GM18508 (cell line): ENCODE measurements around the gene TRIM8.

Experiments used
- ATAC-seq: cut with Tn5 transposase; IDR thresholded peaks from one replicate; pipeline ENCODE4 v1.9.1; 2021; ENCODE audit warnings: moderate number of reproducible peaks; ENCODE audit not compliant: insufficient read depth, unreplicated experiment

Gene TRIM8

DNA sequence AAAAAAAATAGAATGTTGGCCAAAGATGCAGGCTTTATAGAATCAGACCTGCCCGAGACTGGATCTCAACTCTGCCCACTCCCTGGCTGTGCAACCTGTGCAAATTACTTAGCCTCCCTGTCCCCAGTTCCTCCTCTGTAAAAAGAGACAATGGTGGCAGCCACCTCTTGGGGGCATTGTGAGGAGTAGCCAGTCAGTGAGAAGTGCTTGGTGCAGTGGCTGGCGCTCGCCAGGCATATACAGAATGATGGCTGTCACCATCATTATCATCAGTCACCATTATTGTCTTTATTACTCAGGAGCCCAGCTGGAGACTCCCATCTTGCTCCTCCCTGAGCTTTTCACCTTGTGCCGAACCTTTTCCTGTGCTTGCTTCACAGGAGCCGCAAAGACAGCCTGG is 29.4 kb upstream of the TRIM8 start:
- no peak for ATAC-seq

DNA sequence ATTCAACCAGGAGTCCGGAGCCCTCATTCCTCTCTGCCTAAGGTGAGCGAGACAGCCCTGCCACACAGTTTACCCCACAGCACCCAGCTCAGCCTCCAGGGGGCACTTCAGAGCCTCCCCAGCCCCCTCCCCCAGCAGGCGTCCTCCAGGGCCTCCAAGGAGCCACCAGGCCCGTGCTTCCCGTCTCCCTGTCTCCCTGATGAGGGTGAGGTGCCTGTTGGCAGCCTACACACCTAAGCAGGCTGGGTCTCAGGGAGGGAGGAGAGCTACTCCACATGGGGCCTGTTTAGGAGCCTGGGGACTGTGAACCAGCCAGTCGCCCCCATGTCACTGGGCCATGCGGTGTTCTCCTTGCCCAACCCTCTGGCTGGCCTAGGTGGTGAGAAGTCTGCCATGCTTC is 28.9 kb upstream of the TRIM8 start:
- ATAC-seq = no peak

DNA sequence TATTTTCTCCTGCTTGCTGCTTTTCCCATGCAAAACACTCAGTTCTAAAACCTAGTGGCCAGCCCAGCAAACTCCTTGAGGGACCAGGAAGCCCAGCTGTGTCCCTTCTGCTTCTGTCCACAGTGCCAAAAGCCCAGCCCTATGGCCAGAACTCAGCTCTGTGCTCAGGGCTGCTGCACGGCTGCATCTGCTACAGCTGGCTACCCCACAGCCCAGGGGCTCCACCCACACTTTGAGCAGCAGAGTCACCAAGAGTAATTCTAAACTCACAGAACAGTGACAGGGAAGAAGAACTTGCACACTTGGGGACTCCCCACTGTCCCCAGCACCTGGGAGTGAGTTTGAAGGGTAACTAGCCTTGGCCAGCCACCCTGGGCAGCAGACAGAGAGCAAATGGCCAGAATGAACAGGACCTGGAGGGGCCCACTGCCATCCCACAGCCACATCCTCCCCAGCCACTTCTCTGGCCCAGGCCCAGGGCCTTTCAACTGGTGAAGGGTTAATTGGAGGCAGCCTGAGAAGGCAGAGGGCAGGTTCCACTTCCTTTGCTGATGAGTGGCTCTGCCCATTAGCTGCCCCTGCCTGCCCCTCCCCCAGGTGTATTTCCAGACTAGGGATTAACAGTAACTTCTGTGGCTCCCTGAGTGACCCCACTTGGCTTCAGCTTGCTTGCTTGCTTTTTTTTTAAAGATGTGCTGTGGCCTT is 28.1 kb upstream of the TRIM8 start:
- ATAC-seq = no peak

DNA sequence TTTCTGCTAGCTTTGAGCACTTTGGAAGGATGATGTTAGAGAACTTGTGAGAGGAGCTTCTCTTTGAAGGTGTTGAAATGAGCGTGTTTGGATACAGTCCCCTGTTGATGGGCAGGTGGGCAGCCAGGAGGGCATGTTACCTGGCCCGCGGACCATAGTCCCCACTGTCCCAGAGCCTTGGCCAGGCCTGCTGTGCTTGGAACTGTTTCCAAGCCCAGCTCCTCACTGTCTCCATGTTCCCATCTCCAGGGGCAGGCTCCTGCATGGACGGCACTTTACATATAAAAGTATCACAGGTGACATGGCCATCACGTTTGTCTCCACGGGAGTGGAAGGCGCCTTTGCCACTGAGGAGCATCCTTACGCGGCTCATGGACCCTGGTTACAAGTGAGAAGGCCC is 27.2 kb upstream of the TRIM8 start:
- ATAC-seq = no peak

DNA sequence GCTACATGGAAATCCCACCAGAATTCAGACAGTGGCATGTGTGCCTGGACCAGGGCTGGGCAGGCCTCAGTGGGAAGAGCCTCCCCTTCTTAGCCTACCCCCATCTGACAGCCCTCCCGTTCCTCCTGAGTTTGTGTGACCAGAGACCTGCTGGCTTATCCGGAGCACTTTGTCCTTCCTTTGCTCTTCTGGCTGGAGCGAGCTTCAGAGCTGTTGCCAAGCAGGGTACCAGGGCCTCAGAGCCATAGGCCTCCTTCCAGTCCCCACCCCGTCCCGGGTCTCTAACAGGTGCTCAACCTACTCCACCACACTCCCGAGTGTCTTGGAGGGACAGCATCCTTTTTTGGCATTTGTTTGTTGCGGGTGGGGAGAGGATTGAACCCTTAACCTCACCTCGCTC is 26.5 kb upstream of the TRIM8 start:
- ATAC-seq = no peak

DNA sequence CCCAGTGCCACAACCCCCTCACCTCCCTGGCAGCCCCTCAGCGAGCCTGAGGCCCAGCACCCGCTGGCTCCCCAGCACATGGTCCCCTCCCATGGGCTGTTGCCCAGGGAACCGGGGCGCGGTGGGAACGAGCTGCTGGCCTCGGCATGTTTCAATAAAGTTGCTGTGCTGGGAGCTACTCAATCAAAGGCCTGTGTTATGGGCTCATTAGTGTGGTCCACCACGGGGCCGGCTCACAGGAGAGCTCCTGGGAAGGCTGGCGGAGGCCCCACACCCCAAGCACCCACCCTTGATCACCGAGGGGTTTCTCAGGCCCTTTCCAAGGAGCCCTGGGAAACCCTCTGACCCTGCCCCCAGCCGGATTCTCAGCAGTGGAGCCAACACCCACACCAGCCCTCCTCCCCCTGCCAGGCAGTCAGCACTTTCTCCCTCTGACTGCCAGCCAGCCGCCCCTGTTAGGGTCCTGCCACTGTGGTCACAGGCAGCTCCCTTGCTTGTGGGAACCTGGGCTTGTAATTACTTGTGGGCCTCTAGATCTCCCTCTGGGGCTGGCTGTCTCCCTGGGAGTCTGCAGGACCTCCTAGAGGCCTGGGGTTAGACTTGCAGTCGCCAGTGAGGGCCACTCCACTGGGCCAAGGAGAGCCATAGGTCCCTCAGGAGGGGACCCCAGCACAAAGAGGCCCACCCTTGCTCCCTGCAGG is 24.8 kb upstream of the TRIM8 start:
- no peak for ATAC-seq

DNA sequence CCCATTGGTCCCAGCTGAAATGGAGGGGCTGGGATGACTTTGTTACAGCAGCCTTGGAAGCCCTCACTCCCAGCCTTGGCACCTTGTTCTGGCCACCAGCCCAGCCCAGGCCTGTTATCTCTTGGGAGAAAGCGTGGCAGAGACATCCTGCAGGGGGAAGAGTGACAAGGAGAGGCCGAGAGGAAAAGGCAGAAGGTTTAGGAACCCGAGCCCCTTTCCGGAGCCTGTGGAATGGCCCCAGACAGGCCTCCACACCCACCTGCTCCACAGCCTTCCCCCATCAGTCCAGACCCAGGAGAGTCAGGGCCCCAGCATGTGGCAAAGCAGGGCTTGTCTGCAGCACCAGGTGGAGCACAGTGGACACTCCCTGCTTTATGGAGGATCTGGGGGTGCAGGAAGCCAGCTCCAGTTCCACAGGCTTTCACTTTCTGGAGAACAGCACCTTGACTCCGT is 24.1 kb upstream of the TRIM8 start:
- no peak for ATAC-seq

DNA sequence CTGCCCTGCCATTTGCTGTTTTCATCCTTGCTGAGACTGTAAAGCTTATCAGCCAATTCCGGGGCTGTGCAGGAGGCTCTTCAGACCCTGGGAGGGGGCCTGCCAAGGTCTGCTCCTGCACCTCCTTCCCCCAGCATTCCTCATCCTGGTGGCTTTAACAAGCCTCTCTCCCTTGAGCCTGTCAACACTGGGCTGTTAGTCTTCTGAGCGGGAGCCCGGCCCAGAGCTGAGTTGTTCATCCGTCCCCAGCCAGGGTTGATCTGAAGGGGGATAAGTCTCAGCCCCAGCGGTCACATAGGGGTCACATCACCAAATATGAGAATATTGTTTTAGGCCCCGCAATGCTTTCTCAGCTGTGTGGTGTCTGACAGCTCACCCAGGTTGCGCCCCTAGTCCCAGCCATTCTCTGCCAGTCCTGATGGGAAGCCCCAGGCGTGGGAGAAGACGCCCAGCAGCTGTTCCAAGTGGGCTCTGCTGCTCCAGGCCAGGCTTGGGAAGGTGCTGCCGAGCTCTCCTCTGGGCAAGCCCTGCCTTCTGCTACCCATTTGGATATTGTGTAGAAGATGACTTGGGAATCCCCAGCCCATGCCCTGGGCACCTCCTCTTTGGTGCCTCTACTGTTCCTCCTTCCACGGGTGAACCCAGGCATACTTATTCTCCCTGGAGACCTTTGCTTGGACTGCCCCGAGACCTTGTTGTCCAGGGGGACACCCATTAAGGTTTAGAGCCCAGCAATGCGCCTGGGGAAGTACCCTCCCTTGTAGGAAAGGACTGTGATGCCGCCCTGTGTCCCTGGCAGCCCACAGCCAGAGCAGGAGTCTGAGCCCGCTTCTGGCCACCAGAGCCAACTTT is 23.5 kb upstream of the TRIM8 start:
- no peak for ATAC-seq

DNA sequence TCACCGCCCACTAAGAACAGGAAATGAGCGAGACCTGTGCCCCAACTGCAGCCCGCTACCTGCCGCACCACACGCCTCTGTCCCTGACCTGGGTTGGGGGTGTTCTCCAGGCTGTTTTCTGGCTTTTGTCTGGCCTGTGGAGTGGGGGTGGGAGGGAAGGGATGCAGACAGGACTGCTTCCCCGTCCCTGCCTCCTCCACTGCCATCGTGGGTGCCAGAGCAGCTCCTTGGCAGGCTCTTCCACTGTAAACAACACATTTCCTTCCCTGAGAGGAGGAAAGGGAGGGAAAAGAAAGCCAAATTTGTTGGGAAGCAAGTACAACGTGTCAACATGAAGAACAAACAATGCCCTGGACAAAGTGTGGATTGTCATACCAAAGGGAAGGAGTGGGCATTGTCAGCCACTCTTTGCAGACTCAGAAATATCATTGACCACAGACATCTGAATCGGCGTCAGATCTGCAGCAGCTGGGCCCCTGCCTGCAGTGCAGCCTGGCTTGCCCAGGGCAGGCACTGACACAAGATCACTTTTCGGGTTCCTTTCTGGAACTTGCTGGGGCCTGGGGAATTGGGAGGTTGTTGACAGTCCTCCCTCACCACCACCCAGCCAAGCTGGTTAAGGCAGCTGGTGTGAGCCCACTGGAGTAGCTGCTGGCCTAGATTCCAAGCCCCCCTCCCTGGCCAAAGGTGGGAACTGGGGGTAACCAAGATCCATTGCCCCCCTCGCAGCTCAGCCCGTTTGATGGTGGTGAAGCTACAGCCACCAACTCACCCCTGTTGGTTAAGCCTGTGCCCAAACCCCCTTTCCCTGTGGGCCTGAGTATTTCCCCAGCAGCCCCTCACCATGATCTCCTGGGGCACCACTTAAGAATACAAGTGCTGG is 22.6 kb upstream of the TRIM8 start:
- ATAC-seq = no peak

DNA sequence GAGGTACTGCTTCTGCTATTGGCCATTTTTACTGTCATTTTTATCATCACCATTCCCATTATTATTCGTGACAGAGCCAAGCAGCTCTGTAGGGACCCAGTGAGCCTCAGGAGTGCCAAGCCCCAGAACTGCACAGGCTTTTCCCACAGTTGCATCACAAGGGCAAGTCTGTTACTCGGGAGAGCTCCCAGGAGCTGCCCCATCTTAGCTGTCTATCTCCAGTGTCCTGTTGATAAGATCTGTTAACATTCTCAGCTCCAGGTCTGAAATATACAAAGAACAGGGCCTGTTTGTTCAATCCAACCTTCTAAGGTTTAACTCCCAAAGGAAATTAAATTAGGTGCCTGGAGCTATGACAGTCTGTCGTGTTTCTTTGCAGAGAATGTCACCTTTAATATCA is 20.2 kb upstream of the TRIM8 start:
- no peak for ATAC-seq

DNA sequence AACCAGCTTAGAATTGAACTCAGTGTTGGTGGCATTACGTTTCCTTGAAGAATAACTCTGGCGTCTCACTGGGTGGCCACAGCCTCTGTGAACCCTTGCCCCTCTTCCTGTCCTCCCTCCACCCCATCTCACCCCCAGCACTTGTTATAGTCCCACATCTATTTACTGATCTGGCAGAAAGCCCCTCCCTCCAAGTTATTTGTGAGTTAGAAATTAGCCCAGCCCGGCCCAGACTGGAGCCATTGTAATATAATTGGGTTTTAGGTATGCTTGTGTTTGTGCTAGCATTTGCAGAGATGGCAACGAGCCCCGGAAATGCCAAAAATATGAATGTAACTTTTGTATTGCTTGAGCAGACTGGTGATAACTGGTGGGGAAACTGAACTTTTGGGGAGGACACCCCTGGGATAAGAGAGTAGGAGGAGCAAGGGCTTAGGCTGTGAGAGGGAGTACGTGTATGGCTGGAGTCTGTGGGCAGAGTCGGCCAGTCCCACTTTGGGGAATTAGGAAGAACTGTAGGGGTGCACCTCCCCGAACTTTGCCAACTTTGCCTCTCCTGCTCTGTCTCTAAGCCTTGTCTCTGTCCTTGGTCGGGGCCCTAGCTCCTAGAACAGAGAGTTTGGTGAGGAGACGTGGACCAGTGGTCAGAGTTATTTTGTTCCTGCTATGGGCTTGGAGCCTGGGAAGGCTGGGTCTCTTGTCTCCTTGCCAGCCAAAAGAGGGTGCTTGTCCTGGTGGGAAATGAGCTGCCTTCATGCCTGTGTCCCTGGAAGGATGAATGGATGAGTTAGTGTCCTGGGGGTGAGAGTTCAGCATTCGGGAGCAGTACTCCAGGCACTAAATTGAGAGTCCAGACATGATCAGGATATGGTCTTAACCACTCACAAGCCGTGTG is 19.3 kb upstream of the TRIM8 start:
- ATAC-seq = no peak

DNA sequence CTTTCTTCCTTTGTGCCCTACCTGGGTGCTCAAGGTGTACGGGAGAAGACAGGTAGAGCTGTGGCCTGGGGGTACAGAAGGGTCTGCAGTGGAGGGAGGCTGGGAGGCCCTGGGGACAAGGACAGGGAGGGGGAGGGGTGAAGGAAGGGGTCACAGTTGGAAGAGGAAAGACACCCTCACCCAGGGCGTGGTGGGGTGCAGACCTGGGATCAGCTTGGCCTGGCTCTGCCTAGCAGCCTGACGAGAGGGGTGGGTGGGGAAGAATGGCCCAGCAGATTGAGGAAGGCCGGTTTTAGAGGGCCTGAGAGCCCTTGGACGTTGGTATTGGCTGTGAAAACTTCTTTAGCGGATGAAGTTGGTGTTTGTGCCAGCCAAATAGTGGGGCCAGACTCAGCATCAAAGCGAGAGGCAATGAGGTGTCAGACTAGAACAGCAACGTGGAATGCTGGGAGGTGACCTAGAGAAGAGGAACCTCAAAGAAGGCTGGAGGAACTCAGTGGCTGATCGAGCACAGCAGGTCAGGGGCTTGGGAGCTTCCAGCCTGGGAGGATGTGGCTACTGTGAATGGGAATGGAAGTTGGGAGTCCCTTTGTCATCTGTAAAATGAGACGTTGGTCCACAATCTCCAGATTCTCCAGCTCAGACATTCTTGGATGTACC is 18.1 kb upstream of the TRIM8 start:
- no peak for ATAC-seq

DNA sequence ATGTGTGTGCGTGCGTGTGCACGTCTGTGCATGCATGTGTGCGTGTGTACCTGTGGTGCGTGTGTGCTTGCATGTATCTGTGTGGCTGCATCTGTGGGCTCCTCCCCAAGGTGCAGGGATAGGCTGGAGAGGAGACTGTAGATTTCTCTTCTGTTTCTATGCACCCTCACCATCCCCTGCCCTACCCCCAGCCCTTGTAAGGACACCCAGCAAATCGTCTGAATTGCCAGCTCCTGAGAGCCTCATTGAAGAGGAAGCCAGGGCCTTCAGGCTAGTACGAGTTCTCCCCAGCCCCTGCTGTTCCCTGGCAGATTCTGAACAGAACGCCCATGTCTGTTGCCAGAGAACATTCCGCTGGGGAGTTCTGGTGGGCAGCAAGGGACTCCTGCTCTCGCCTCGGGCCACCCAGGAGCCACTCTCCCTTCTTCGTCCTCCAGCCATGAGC is 17.0 kb upstream of the TRIM8 start:
- ATAC-seq = no peak

DNA sequence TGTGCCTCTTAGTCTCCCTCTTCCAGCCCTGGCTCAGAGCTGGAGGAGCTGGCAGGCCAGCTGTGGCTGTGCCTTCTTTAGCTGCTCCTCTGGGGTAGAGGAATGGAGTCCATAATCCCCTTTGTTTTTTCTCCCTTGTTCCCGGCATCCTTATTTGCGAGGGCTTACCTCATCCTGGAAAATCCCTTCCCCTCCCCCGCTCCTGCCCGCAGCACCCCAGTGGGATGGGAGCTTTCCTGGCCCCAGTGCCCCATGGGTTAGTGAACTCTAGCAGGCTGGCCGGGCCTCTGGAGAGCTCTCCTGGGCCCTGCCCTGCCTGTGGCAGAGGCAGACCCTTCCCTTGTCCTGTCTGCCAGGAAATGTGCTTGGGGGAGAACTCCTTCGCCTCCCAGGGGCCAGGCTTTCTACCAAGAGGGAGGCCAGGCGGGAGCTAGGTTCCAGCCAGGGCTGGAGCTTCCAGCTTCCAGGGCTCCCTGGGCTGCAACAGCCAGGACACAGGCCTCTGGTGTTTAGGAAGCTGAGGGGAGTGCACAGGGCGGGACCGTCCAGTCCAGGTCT is 16.5 kb upstream of the TRIM8 start:
- ATAC-seq = no peak

DNA sequence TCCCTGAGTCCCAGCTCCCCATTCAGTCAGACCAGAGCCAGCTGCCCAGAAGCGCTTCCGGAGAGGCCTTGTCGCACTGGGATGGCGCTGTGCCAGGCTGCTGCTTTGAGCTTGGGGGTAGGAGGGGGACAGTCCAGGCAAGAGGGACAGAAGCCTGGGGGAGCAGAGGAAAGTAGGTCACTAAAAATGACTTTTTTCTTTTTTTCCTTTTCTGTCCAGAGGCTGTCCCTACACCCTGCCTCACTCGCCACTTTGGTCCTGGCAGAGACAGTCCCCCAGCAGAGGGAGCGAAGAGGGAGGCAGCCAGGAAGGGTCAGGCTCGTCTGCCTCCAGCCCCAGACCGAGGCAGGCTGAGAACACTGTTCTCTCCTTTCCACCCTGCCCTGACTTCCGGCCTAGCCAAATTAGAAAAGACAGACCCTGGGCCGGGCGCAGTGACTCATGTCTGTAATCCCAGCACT is 15.8 kb upstream of the TRIM8 start:
- ATAC-seq = no peak

DNA sequence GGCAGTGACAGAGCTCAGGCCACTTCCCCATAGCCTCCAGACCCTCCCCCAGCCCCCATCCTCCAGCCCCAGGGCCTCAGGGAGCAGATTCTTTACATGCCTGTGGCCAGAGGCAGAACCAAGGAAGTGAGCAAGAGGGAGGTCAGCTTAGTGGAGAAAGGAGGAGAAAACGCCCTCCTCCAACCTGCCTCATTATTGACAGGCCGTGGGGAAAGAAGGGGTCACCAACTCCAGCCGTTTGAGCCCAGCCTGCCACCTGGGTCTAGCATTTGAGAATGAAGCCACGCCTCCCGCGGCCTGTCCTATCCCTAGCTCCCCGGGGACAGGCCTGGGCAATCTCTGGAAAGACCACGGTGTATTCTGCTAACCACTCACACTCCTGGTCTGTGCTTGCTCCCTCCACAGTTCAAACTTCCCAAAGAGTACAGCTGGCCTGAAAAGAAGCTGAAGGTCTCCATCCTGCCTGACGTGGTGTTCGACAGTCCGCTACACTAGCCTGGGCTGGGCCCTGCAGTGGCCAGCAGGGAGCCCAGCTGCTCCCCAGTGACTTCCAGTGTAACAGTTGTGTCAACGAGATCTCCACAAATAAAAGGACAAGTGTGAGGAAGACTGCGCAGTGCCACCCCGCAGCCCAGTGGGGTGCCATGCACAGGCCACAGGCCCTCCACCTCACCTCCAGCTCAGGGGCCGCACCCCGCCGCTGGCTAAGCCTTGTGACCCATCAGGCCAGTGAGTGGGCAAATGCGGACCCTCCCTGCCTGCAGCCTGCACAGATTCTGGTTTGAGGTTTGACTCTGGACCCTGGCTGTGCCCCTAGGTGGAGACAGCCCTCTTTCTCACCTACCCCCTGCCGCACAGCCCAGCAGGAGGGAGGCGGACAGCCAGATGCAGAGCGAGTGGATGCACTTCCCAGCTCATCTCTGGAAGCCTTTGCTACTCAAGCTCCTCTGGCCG is 14.3 kb upstream of the TRIM8 start:
- no peak for ATAC-seq

DNA sequence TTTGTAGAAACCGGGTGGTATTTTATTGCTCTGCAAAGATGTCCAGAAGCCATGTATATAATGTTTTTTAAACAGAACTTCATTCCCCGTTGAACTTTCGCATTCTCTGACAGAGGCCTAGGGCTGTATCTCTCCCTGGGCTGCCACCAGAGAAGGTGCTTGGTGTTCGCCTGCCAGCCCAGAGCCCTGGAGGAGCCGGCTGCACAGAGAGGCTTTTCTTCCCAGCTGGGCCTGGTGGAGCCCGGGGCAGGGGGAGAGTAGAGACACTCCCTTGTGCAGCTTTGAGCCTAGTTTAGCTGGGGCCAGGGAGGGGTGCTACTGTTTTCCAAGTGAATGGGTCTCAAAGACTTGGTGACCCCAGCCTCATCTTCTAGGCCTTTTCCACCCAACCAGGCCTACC is 13.6 kb upstream of the TRIM8 start:
- ATAC-seq = no peak
